ENCODE results near the gene CABP2. TPM values are rescaled to one million over a fixed set of nuclear protein-coding genes. Genes with fewer than 3 reads are reported as not detected.

The CABP2 gene
- total RNA-seq, 2 experiments from 2014 or later, result not detected

DNA sequence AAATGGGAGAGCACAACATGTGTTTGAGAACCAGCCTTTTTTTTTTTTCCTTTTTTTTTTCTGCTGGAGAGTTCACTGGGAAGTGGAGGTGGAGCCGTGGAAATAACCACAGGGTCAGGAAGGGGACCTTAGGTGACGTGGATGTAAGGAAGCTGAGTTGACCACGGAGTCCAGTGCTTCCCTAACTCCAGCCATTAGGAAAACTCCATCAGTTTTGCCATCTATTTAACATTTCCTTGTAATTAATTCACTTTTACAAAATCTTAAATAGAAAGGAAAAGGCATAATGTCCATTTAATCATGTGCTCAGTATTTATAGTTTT is 13.3 kb downstream of the CABP2 start:
- peaks cover 23% of the 10 kb centered on the region for H3K27me3 Mint-ChIP-seq
- peaks cover 36% of the 10 kb centered on the region for H3K4me1 Mint-ChIP-seq
- H3K4me3 Mint-ChIP-seq, result no peak overlapping the region
- CTCF ChIA-PET, result no interaction called here
- H3K9me3 Mint-ChIP-seq (ENCODE audit: low read depth), result no peaks in the 10 kb centered on the region
- H3K27ac Mint-ChIP-seq, result no peak overlapping the region
- peaks cover 9% of the 10 kb centered on the region for H3K36me3 Mint-ChIP-seq
- no peak for ATAC-seq
- DNase-seq, result no peak

DNA sequence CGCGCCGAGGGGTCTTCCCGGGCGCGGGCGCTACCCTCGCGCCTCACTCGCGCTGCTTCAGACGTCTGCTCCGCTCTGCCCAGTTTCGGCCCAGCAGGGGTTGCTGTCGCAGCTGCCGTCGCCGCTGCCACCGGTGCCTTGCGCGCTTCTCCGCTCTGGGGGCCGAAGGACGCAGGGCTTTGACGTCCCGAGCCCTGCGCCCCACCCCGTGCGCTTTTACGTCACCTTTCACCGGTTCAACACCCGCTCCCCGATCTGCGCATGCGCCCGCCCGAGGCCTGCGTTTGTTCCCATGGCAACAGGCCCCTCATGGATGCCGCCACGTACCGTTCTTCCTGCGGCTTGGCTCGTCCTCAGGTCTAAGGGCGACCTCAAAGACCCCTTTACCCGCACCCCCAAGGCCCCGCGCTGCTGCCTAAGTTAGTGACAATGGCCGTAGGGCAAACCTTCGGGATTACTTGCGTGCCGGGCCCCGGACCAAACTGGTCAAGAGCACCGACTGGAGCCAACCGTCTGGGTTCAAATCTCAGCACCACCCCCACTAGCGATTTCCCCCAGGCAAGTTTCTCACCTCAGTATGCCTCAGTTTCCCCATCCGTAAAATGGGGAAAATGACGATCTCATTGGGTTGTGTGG is 14.6 kb downstream of the CABP2 start:
- peak; percentile 34 for ATAC-seq
- H3K36me3 Mint-ChIP-seq, result peaks cover 9% of the 10 kb centered on the region
- H3K27me3 Mint-ChIP-seq, result peaks cover 15% of the 10 kb centered on the region
- H3K27ac Mint-ChIP-seq, result peak overlapping the region; percentile 94
- H3K9me3 Mint-ChIP-seq (ENCODE audit: low read depth), result no peaks in the 10 kb centered on the region
- peak; percentile 99 for DNase-seq
- CTCF ChIA-PET, result interaction anchor here (0.7 to 1.5 kb wide), 7 partner anchors 21 to 163 kb away, joined by 3 to 5 read pairs (median 3); partner anchors contain the start of gene TMEM134
- peaks cover 39% of the 10 kb centered on the region for H3K4me1 Mint-ChIP-seq
- H3K4me3 Mint-ChIP-seq, result peak overlapping the region; percentile 92

- H3K4me3 Mint-ChIP-seq, result peak within 1 kb of the TSS; percentile 92
- peak within 1 kb of the TSS; percentile 94 for H3K27ac Mint-ChIP-seq
- H3K36me3 Mint-ChIP-seq, result peaks cover 10% of the 10 kb centered on the region
- H3K9me3 Mint-ChIP-seq (ENCODE audit: low read depth), result no peaks in the 10 kb centered on the region
- DNase-seq, result peak; percentile 100
- CTCF ChIA-PET, result interaction anchor here (0.7 to 1.5 kb wide), 7 partner anchors 20 to 162 kb away, joined by 3 to 5 read pairs (median 3); partner anchors contain the start of gene TMEM134
- H3K4me1 Mint-ChIP-seq, result peaks cover 43% of the 10 kb centered on the region
- ATAC-seq, result peak; percentile 80
- peaks cover 14% of the 10 kb centered on the region for H3K27me3 Mint-ChIP-seq
These were observed 15.3 kb downstream of the CABP2 start, which contains the start of gene CDK2AP2 for GRCh38 chr11:67507864-67508485. Gene CDK2AP2, minus strand, starts transcription at chr11:67508162. Its CDS starts 80 bp downstream, at chr11:67508082.

GRCh38 chr11:67507242-67507863 is 15.9 kb downstream of the CABP2 start:
- ATAC-seq (no peak), DNase-seq (no peak)
- Mint-ChIP-seq H3K27me3 (peaks cover 10% of the 10 kb centered on the region), H3K36me3 (peaks cover 13% of the 10 kb centered on the region), H3K4me1 (peaks cover 46% of the 10 kb centered on the region), H3K4me3 (peak overlapping the region; percentile 92), H3K9me3 (ENCODE audit: low read depth) (no peaks in the 10 kb centered on the region), H3K27ac (peak overlapping the region; percentile 94)
- CTCF ChIA-PET, result interaction anchor here (0.7 to 1.5 kb wide), 6 partner anchors 19 to 156 kb away, joined by 3 to 5 read pairs (median 3); partner anchors contain the start of gene TMEM134

GRCh38 chr11:67506426-67507051 is 16.7 kb downstream of the CABP2 start:
- H3K9me3 Mint-ChIP-seq (ENCODE audit: low read depth), result no peaks in the 10 kb centered on the region
- H3K4me1 Mint-ChIP-seq, result peaks cover 46% of the 10 kb centered on the region
- CTCF ChIA-PET, result interaction anchor here (1.3 to 3.3 kb wide), 6 partner anchors 18 to 155 kb away, joined by 3 to 23 read pairs (median 8); partner anchors contain the start of genes PPP1CA, PTPRCAP, RAD9A and TBC1D10C
- peak overlapping the region; percentile 92 for H3K4me3 Mint-ChIP-seq
- DNase-seq (no peak), ATAC-seq (no peak)
- peaks cover 8% of the 10 kb centered on the region for H3K27me3 Mint-ChIP-seq
- peak overlapping the region; percentile 94 for H3K27ac Mint-ChIP-seq
- H3K36me3 Mint-ChIP-seq, result peaks cover 15% of the 10 kb centered on the region

DNA sequence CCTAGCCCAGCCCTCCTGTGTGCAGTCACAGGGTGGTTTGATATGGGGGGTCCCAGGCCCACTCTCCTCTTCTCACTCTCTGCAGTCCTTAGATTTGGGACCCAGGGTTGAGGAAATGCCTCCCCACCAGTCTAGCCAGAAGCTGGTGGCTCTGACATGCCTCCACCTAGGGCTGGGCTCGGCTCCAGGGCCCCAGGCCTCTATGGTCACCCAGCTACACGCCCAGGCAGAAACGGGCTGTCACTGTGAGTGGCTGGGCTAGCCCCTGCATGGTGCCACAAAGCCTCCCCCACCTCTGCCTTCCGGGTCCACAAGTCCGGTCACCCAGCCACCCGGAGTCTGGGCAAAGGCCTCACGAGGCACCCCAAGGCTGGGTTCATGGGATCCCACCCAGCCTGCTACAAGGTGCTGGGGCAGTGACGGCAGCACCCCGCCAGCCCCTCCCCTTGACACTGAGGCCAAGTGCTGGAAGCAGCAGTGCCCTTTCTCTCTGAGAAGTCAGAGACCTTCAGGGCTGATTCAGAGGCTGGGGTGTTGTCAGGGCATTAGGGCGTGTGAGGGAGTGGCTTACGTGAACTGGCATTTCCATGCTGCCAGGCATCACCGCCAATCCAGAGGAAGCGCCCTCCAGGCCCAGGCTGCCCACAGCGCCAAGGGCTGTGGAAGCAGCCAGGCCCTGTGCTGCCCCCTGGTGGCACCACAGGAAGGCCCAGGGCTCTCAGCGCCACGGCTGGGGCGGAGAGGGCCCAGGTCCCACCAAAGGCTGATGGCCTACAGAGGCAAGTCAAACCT is 17.4 kb downstream of the CABP2 start:
- CTCF ChIA-PET, result interaction anchor here (0.6 to 3.3 kb wide), 20 partner anchors 17 to 160 kb away, joined by 3 to 23 read pairs (median 3); partner anchors contain the start of genes CABP4, PPP1CA, PTPRCAP and RAD9A
- peaks cover 22% of the 10 kb centered on the region for H3K36me3 Mint-ChIP-seq
- H3K4me1 Mint-ChIP-seq, result peaks cover 51% of the 10 kb centered on the region
- peak overlapping the region; percentile 92 for H3K4me3 Mint-ChIP-seq
- ATAC-seq (peak; percentile 50), DNase-seq (peak; percentile 93)
- H3K27ac Mint-ChIP-seq, result peak overlapping the region; percentile 94
- H3K9me3 Mint-ChIP-seq (ENCODE audit: low read depth), result no peaks in the 10 kb centered on the region
- peaks cover 2% of the 10 kb centered on the region for H3K27me3 Mint-ChIP-seq

- CTCF ChIA-PET, result interaction anchor here (0.6 to 3.3 kb wide), 21 partner anchors 17 to 159 kb away, joined by 3 to 23 read pairs (median 3); partner anchors contain the start of genes CABP4, PPP1CA, PTPRCAP and RAD9A
- Mint-ChIP-seq H3K9me3 (ENCODE audit: low read depth) (no peaks in the 10 kb centered on the region), H3K36me3 (peaks cover 28% of the 10 kb centered on the region), H3K27ac (peak within 1 kb of the TSS; percentile 94), H3K4me1 (peaks cover 53% of the 10 kb centered on the region), H3K27me3 (no peaks in the 10 kb centered on the region), H3K4me3 (peak within 1 kb of the TSS; percentile 92)
- DNase-seq, result peak; percentile 85
- ATAC-seq, result peak; percentile 22
These were observed 18.2 kb downstream of the CABP2 start, which contains the start of gene PITPNM1 for GRCh38 chr11:67504950-67505581. Gene PITPNM1, minus strand, starts transcription at chr11:67505363. Its CDS starts 1,183 bp downstream, at chr11:67504180.

DNA sequence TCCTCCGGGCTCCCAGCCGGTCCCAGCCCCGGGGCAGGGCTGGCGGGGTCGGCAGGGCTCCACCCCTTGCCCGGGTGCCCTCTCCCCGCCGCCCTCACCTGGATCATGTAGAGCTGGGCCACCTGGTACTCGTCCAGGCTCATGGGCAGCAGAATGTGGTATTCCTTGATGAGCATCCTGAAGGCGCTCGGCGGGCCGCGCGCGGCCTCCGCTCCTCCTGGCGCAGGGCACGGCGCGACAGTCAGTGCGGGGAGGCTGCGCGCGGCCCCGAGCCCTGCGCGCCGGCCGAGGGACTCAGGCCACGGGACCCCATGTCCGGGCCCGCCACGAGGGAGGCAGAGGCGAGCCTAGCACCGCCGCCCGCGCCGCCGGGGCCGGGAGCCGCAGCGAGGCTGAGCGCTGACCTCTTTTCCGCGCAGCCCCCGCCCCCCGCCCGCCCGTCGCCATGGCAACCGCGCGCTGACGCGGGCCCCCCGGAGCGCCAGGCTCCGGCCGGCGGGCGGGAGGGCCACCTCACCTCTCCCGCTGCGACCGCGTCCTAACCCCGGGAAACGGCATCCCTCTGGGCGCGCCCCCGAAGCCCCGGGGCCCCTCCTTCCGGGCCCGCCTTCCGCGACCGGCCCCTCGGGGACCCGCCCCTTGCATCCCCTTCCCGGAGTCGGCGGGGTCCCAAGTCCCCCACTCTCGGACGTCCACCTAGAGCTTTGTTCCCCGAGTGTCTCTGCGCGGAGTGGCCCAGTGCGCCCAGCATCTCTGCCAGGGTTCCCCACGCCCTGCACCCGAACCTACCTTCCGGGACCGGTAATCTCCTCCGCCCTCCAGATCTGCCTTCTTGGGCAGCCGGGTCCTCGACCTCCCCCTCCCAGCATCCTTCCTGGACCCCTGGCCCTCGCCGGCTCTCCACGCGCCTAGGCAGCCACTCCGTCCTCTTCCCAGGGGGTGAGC is 19.0 kb downstream of the CABP2 start:
- peak; percentile 58 for DNase-seq
- no peak for ATAC-seq
- CTCF ChIA-PET, result interaction anchor here (0.6 to 3.3 kb wide), 9 partner anchors 17 to 142 kb away, joined by 3 to 23 read pairs (median 4); partner anchors contain the start of genes PPP1CA, PTPRCAP, RAD9A and TBC1D10C
- Mint-ChIP-seq H3K4me3 (peak overlapping the region; percentile 92), H3K36me3 (peaks cover 32% of the 10 kb centered on the region), H3K9me3 (ENCODE audit: low read depth) (no peaks in the 10 kb centered on the region), H3K27me3 (no peaks in the 10 kb centered on the region), H3K27ac (peak overlapping the region; percentile 84), H3K4me1 (peaks cover 50% of the 10 kb centered on the region)

DNA sequence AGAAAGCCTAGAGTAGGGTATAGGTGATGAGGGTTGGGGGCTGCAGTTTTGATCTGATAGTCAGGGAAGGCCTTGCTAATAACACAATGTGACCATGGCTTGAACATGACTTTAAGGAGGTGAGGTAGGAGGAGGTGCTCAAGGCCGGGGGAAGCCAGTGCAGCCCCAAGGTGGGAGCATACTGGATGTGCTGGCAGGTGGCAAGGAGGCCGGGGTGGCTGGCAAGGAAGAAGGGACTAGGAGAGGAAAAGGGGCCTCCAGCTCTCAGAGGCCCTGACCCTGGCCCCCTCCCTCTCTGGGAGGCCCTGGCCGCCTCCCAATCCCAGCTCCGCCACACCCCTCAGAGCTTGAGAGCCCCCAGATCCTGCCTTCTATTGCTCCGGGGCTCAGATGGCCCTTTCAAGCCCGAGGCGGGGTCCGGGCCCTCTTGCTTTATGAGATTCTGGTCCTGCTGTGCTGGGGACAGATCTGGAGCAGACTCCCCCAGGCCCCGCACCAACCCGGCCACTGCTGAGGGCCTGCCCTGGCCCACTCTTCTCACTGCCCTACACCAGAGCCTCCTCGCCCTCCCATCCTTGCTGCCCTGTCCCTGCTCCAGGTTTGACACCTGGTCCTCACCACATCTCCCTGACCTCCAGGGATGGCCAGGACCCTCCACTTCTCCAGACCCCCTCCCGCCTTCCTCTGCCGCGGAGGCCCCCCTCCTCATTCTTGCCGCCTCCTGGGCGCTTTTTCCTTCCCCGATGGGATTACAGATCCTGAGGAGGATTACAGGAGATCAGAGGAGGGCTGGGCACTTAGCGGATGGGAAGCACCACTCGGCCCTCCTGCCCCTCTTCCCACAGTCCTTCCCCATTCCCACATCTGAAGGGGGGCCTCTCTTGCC is 19.9 kb downstream of the CABP2 start:
- H3K4me3 Mint-ChIP-seq, result peak overlapping the region; percentile 57
- peaks cover 33% of the 10 kb centered on the region for H3K36me3 Mint-ChIP-seq
- H3K27me3 Mint-ChIP-seq, result no peaks in the 10 kb centered on the region
- CTCF ChIA-PET, result interaction anchor here (2.1 to 3.3 kb wide), 2 partner anchors 19 to 100 kb away, joined by 4 to 23 read pairs; partner anchors contain the start of genes PPP1CA and TBC1D10C
- DNase-seq (no peak), ATAC-seq (no peak)
- peaks cover 42% of the 10 kb centered on the region for H3K4me1 Mint-ChIP-seq
- H3K27ac Mint-ChIP-seq, result no peak overlapping the region
- no peaks in the 10 kb centered on the region for H3K9me3 Mint-ChIP-seq (ENCODE audit: low read depth)

- H3K4me3 Mint-ChIP-seq, result peak overlapping the region; percentile 34
- no peak for ATAC-seq
- H3K27me3 Mint-ChIP-seq, result no peaks in the 10 kb centered on the region
- H3K36me3 Mint-ChIP-seq, result peaks cover 35% of the 10 kb centered on the region
- no peaks in the 10 kb centered on the region for H3K9me3 Mint-ChIP-seq (ENCODE audit: low read depth)
- H3K4me1 Mint-ChIP-seq, result peaks cover 40% of the 10 kb centered on the region
- CTCF ChIA-PET, result interaction anchor here (1.0 to 2.1 kb wide), 3 partner anchors 13 to 127 kb away, joined by 3 to 4 read pairs (median 3); no protein-coding TSS in a partner anchor
- DNase-seq, result no peak
- no peak overlapping the region for H3K27ac Mint-ChIP-seq
These were observed 20.8 kb downstream of the CABP2 start for GRCh38 chr11:67502328-67502979.
